HG03439 (cell line): Measurements from ENCODE around the gene KCNH6.

Experiments used
- ATAC-seq: cut with Tn5 transposase; IDR thresholded peaks from one replicate; pipeline ENCODE4 v1.9.1; 2021; ENCODE audit warnings: mild to moderate bottlenecking, moderate library complexity; ENCODE audit not compliant: unreplicated experiment

Gene KCNH6

GRCh38 chr17:63595132-63595531 lies 72.0 kb downstream of the KCNH6 start:
- no peak for ATAC-seq
